GM18951 (cell line): Measurements from ENCODE around the gene ITGB7.
"Not testable (repeated sequence)": the region's sequence is repeated elsewhere in the genome, so short reads cannot be mapped to it uniquely, and the experiment has no call there.

ENCODE experiments used
- POLR2A ChIP-seq: IDR thresholded peaks from 4 replicates; pipeline ENCODE4 v1.6.1; 2011; ENCODE audit warnings: mild to moderate bottlenecking; ENCODE audit not compliant: insufficient read length, insufficient read depth; ENCODE audit errors: extremely low read depth
- in situ Hi-C: fragments of 300-500 bp; cut with MboI; formaldehyde crosslinking; loops from one replicate; pipeline ENCODE4 v1.12.0; 2022; ENCODE audit warnings: low sequenced_read_pairs, mixed read lengths, inconsistent platforms; ENCODE audit not compliant: unreplicated experiment

ITGB7 gene

GRCh38 chr12:53170215-53170614 is 36.8 kb downstream of the ITGB7 start:
- no peak for TF ChIP-seq POLR2A
- in situ Hi-C loops: no loop called here

GRCh38 chr12:53169644-53170043 is 37.4 kb downstream of the ITGB7 start:
- TF ChIP-seq POLR2A: no peak
- in situ Hi-C loops: no loop called here

- TF ChIP-seq POLR2A: no peak
- in situ Hi-C loops: no loop called here
These were observed 40.2 kb downstream of the ITGB7 start for GRCh38 chr12:53166837-53167236.

- in situ Hi-C loops: not testable (repeated sequence)
These were observed 44.0 kb downstream of the ITGB7 start for GRCh38 chr12:53163008-53163407.

- in situ Hi-C loops: no loop called here
- no peak for TF ChIP-seq POLR2A
These were observed 45.7 kb downstream of the ITGB7 start for GRCh38 chr12:53161119-53161911.

- in situ Hi-C loops: no loop called here
- TF ChIP-seq POLR2A: no peak
These were observed 46.4 kb downstream of the ITGB7 start for GRCh38 chr12:53160673-53161072.

- in situ Hi-C loops: loop anchor here (10.0 kb wide), 1 partner anchor 125 kb away; no protein-coding TSS in a partner anchor
- no peak for TF ChIP-seq POLR2A
These were observed 47.1 kb downstream of the ITGB7 start for GRCh38 chr12:53160000-53160399.

- in situ Hi-C loops: loop anchor here (10.0 kb wide), 1 partner anchor 125 kb away; no protein-coding TSS in a partner anchor
- no peak for TF ChIP-seq POLR2A
These were observed 47.7 kb downstream of the ITGB7 start for GRCh38 chr12:53159195-53159839.

- in situ Hi-C loops: loop anchor here (10.0 kb wide), 1 partner anchor 132 kb away; no protein-coding TSS in a partner anchor
- TF ChIP-seq POLR2A: no peak
These were observed 54.7 kb downstream of the ITGB7 start for GRCh38 chr12:53152390-53152789.

GRCh38 chr12:53151039-53151438 is 56.0 kb downstream of the ITGB7 start:
- no peak for TF ChIP-seq POLR2A
- in situ Hi-C loops: loop anchor here (10.0 kb wide), 1 partner anchor 134 kb away; no protein-coding TSS in a partner anchor

GRCh38 chr12:53147653-53148052 is 59.4 kb downstream of the ITGB7 start:
- in situ Hi-C loops: no loop called here
- TF ChIP-seq POLR2A: no peak

- in situ Hi-C loops: no loop called here
- no peak for TF ChIP-seq POLR2A
These were observed 59.9 kb downstream of the ITGB7 start for GRCh38 chr12:53147181-53147580.

- in situ Hi-C loops: no loop called here
These were observed 61.4 kb downstream of the ITGB7 start for GRCh38 chr12:53145383-53146260.

More at GRCh38 chr12:53145383-53146260, 61.4 kb downstream of the ITGB7 start:
- TF ChIP-seq POLR2A: no peak
